ENCODE results near the gene TMEM161A. TPM values are rescaled to one million over a fixed set of nuclear protein-coding genes. Genes with fewer than 3 reads are reported as not detected.
"Not testable (repeated sequence)": the region's sequence is repeated elsewhere in the genome, so short reads cannot be mapped to it uniquely, and the experiment has no call there.

The TMEM161A gene
- 58.0 and 60.2 TPM in 2 replicates for total RNA-seq (2014; rRNA removed; shearing (Covaris generic))

DNA sequence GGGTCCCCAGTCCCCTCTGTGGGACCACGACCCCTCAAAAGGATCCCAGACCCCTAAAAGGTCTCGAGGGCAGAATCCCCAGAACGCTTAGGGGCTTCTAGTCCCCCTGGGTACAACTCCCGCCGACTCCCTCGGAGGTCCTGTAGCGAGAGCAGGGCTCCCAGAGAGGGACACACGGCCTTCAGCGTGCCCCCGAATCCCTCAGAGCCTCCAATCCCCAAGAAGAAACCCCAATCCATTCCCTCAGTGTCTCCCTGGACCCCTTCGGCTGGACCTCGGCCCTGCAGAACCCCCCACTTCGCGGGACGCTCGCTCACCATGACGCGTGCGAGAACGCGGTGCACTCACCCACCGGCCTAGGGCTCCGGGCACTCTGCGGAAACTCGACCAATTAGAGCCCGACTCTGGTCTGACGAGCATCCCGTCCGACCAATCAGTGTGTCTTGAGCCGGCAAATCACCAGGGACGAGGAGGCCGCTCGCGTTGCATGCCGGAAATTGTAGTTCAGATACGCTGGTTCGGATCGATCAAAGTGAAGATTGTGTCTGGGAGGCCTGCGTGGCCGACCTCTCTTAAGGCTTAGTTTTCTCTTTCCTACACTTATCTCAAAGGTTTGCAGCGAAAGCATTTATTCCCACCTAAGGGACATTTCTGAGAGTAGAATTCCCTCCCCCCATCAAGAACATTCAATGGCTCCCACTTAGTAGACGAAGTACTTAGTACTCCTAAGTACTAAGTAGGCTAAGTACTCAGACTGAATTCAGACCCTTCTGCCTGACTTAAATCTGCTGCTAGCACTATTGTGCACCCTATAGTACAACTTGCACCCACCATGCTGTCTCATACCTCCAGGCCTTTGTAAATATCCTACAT lies at the start of gene TMEM161A:
TMEM161A (minus strand) TSS at position 370 of the 873 bp plus-strand sequence; CDS start at position 320, 50 bp downstream.
- in situ Hi-C loops (cut with HindIII; ENCODE audit: low sequenced_read_pairs): no loop called here
- DNase-seq (ENCODE audit: low spot score): peak; percentile 97

DNA sequence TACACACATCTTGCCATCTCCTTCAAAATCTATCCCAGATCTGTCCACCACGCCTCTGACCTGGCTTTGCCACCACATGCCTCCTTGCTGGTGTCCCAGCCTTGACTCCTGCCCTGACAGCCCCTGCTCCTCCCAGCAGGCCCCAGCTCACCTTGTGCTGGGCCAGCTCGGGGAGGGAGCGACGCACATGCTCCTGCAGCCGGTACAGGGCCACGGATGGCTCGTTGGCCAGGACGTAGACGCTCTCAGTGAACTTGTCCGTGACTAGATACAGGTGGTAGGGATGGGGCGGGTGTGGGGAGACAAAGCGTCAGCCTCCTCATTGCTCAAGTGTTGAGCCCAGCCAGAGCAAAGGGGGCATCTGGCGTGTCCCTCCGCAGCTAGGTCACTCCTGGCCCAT lies 48.5 kb upstream of the TMEM161A start:
- DNase-seq (ENCODE audit: low spot score): no peak
- in situ Hi-C loops (cut with HindIII; ENCODE audit: low sequenced_read_pairs): no loop called here

DNA sequence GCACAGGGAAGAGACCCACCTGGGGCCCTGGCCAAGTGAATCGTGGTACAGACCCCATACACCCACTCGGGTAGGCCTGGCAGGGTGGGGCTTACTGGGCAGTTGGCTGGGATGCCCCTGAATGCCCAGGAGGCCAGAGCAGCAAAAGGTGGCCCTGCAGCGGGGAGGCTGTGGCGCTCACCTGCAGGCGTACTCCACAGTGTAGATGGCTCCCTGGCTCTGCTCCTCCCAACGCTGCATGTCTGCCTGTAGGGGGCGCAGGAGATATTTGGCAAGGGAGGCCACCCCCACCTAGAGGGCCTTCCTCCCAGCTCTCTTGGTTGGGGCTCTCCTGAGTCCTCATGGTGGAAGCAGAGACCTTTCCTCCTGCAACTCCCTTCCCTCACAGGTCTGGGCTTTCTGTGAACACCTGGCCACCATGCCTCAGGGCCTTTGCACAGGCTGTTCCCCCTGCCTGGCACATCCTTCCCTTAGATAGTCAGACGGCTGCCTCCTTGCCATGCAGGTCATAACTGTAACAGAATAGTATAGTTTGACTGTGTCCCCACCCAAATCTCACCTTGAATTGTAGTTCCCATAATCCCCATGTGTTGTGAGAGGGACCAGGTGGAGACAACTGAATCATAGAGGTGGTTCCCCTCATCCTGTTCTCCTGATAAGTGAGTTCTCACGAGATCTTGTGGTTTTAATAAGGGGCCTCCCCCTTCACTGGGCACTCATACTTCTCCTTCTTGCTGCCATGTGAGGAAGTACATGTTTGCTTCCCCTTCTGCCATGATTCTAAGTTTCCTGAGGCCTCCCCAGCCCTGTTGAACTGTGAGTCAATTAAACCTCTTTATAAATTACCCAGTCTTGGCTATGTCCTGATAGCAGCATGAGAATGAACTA lies 47.8 kb upstream of the TMEM161A start:
- peak; percentile 19 for DNase-seq (ENCODE audit: low spot score)
- in situ Hi-C loops (cut with HindIII; ENCODE audit: low sequenced_read_pairs): no loop called here

GRCh38 chr19:19181488-19181998 lies 43.3 kb upstream of the TMEM161A start:
- in situ Hi-C loops (cut with HindIII; ENCODE audit: low sequenced_read_pairs): no loop called here
- no peak for DNase-seq (ENCODE audit: low spot score)

DNA sequence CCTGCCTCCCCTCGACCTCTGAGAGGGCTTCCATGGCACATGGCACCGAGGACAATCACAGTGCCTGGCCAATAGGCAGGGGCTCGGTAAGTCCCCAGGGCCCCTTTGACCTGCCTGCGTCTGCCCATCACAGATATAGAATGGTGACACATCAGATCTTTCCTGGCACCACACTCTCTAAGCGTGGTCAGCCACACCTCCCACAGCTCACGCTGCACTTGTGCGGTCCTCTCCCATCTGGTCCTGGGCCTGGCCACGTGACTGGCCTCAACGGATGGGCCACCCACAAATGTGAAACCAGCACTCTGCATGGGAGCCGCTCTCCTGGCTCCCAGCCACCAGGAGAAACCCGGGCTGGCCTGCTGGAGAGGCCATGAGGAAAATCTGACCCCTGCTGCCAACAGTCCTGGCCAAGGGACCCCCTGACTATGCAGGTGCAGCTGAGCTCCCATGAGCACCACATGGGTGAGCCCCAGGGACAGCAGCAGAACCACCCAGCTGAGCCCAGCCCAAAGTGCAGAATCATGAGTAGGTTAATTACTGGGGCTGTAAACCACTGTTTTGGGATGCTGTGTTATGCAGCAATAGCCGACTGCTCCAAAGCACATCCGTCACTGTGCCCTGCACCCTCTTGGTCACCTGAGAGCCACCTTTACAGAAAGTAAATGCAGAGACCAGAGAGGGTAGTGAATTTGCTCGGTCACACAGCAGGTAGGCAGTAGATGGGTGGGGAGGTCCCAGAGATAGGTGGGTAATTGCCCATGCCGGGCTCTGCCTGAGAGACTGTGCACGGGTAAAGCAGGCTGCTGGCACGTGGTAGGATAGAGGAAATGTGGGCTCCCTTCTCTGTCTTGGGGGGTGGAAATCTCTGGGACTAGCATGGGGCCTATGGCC lies 41.5 kb upstream of the TMEM161A start:
- DNase-seq (ENCODE audit: low spot score): no peak

GRCh38 chr19:19176950-19177349 lies 38.7 kb upstream of the TMEM161A start:
- in situ Hi-C loops (cut with HindIII; ENCODE audit: low sequenced_read_pairs): no loop called here
- no peak for DNase-seq (ENCODE audit: low spot score)

More for the DNA sequence above, 41.5 kb upstream of the TMEM161A start:
- in situ Hi-C loops (cut with HindIII; ENCODE audit: low sequenced_read_pairs): no loop called here

DNA sequence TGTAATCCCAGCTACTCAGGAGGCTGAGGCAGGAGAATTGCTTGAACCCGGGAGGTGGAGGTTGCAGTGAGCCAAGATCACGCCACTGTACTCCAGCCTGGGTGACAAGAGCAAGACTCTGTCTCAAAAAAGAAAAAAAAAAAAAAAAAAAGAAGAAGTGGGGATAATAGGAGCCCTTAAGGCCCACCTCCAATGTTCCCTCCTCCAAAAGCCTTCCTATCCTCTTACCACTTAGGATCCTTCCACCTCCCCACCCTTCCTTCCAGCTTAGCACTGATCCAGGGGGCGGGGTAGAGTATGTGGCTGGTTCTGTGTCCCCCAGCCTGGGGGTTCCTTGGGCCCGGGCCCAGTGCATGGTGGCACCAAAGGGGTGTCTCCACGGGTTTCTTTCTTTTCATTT lies 35.0 kb upstream of the TMEM161A start:
- in situ Hi-C loops (cut with HindIII; ENCODE audit: low sequenced_read_pairs): not testable (repeated sequence)

DNA sequence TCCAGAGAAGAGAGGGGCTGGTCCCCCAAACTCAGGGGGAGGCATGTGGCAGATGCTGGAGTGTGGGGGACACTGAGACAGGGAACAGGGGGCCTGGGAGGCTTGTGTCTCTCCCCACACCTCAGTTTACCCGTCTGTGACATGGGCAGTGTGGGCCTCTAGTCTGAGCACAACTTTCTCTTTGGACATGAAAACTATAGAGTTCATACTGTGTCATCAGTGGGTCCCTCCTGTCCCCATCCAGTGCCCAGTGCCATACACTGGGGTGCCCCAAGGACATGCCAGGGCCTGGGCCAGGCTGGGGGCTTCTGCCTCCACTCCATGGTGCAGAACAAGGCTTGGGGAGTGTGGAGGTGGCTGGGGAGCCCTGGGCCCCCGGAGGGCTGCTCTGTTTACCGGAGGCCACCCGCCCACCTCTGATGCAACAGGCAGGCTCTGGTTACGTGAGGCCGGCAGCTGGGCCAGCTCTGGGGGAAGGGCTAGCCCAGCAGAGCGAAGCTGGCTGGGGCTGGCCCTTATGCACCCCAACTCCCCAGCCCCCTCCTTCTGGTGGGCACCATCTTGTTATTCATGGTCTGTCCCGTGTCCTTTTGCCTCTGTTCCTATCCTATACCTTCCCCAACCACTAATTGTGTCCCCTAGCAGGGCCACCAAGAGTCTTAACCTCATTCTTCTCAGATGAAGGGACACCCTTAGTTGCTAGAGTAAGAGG lies 33.7 kb upstream of the TMEM161A start:
- in situ Hi-C loops (cut with HindIII; ENCODE audit: low sequenced_read_pairs): no loop called here
- DNase-seq (ENCODE audit: low spot score): no peak

More for the DNA sequence above, 35.0 kb upstream of the TMEM161A start:
- DNase-seq (ENCODE audit: low spot score): not testable (repeated sequence)

GRCh38 chr19:19170873-19171672 lies 32.8 kb upstream of the TMEM161A start:
- in situ Hi-C loops (cut with HindIII; ENCODE audit: low sequenced_read_pairs): no loop called here

DNA sequence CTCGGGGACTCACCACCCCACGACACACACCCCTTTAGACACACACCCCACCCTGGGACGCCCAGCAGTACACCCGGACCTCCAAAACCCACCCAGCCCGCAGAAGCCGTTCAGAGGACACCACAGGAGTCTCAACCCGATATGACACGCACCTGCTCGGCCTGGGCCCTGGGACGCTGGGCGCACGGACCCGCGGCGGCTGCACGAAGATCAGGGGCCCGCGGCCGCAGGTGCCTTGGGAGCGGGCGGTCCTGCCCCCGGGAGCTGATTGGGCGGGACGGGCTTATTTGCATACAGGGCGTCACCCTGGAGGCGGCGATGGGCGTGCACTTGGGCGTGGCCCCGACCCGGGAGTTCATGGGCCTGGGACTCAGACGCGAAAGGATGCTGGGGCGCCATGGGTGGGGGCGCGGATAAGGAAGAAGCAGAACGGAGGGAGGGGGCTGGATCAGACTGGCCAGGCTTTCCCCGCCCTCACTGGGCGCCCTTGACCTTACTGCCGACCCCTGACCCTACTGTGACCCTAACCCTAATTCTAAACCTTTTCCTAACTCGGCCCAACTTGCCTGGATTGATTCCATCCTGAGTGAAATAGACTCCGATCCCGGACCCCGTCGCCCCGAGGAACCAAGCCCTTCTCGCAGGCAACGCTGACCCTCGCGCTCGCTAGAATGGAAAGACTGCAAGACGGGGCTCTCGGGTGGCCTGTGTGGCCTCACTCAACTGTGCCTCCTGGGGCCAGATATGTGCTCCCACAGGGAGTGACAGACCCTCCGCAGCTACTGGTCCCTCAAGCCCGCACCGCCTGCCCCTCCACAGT lies 32.0 kb upstream of the TMEM161A start, which contains the start of gene MEF2B:
MEF2B (minus strand) TSS at position 211 of the 820 bp plus-strand sequence. CDS start 19,528 bp downstream, outside the sequence.
- in situ Hi-C loops (cut with HindIII; ENCODE audit: low sequenced_read_pairs): no loop called here
- DNase-seq (ENCODE audit: low spot score): peak; percentile 25

More at GRCh38 chr19:19170873-19171672, 32.8 kb upstream of the TMEM161A start:
- no peak for DNase-seq (ENCODE audit: low spot score)

DNA sequence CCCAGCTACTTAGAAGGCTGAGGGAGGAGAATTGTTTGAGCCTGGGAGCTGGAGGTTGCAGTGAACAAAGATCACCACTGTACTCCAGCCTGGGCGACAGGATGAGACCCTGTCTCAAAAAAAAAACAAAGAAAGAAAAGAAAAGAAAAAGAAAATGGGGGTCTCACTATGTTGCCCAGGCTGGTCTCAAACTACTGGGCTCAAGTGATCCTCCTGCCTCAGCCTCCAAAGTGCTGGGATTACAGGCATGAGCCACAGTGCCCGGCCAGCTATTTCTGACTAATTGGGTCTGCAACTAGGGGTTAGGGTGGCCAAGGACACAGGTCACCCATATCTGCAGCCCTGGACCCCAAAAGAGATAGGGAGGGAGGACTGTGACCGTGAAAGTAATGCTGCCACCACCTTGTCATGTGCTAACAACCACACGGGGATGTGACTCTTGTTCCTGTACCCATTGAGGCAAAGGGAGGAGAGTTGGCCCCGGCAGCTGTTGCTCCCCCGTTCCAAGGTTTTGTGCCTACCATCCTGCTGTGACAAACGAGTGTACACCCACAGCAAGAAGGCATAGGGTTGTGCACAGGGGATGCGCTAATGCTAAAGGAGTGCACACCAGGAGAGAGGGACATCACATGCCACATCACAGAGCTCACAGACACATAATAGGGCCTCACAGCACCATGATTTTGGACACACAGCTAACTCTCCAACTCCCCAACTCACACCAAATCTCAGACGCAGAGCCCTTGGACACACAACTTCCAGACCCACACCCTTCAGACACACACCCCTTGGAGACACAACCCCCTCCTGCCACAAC lies 31.2 kb upstream of the TMEM161A start:
- in situ Hi-C loops (cut with HindIII; ENCODE audit: low sequenced_read_pairs): no loop called here
- DNase-seq (ENCODE audit: low spot score): no peak

DNA sequence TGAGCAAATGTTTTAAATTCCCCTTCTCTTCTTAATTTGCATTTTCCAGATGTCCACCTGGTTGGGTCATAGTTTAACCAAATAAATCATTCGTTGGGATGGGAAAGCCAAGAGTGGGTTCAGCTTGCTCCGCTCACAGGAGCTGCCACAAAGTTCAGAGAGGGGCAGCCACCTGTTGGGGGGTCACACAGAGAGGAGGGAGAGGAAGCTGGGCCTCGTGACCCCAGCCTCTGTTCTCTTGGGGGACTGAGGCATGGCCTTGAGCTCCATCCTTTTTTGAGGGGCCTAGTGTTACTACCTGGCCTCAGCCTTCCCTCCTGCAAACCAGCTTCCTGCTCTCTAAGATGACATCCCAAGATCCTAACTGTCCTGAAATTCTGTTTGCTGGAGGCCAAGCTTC lies 29.3 kb upstream of the TMEM161A start:
- in situ Hi-C loops (cut with HindIII; ENCODE audit: low sequenced_read_pairs): no loop called here
- DNase-seq (ENCODE audit: low spot score): no peak

DNA sequence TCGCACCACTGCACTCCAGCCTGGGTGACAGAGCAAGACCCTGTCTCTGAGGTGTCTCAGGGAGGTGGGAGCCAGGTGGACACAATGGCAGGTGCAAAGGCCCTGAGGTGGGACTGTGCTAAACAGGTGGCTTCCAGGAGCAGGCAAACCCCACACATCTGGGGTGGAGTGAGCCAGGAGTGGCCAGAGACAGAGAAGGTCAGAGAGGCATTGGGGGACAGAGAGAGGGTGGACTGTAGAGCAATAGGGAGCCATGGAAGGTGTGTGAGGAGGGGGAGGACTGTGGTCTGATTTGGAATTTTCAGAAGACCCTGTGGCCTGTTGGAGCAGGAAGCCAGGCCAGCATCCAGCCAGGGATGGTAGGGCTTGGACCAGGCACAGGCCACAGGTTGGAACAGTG lies 27.1 kb upstream of the TMEM161A start:
- in situ Hi-C loops (cut with HindIII; ENCODE audit: low sequenced_read_pairs): no loop called here
- no peak for DNase-seq (ENCODE audit: low spot score)

DNA sequence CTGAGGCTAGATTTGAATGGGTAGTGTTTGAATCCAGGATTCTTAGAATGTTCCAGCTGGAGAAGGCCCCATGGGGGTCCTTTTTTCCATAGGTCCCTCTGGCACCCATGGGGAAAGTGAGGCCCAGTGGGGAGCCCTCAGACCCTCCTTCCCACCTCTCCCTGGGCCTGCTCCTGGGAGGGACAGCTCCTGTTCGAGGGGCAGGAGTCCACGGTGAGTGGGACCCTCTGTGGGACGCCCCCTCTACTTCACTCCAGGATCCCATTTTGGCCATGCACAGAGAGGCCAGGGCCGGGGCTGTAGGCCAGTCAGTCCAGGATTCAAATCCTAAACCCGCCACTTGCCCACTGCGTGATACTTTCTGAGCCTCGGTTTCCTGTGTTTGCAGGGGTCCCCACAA lies 24.2 kb upstream of the TMEM161A start:
- in situ Hi-C loops (cut with HindIII; ENCODE audit: low sequenced_read_pairs): no loop called here
- DNase-seq (ENCODE audit: low spot score): no peak

DNA sequence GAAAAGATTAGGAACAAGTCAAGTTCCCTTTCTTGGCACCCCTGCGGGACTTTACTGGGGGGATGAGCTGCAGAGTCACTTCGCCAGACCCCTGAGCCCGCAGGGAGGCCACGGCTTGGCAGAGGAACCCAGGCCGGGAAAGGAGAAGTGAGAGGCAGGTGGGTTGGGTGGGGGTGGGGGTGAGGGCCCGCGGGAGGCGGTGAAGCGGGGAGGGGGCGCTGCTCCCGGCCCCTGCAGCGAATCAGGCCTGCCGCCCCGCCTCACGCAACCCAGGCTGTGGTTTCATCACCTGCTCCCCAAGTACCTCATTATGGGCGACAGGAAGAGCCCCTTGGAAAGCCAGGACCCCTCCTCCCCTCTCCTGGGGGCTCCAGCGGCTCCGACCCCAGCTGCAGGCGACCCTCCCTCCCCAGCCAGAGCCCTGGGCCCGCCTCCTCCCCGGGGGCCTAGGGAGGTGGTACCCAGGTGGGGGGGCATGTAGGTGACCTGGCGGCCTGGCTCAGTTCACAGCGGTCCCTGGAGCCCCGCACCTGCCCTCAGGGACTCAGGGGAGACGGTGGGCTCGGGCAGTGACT lies 22.3 kb upstream of the TMEM161A start:
- DNase-seq (ENCODE audit: low spot score): no peak
- in situ Hi-C loops (cut with HindIII; ENCODE audit: low sequenced_read_pairs): no loop called here
